ENCODE results near the gene OR2AG2.
"Not testable (repeated sequence)": the region's sequence is repeated elsewhere in the genome, so short reads cannot be mapped to it uniquely, and the experiment has no call there.

Gene OR2AG2, protein sequence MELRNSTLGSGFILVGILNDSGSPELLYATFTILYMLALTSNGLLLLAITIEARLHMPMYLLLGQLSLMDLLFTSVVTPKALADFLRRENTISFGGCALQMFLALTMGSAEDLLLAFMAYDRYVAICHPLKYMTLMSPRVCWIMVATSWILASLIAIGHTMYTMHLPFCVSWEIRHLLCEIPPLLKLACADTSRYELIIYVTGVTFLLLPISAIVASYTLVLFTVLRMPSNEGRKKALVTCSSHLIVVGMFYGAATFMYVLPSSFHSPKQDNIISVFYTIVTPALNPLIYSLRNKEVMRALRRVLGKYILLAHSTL

DNA sequence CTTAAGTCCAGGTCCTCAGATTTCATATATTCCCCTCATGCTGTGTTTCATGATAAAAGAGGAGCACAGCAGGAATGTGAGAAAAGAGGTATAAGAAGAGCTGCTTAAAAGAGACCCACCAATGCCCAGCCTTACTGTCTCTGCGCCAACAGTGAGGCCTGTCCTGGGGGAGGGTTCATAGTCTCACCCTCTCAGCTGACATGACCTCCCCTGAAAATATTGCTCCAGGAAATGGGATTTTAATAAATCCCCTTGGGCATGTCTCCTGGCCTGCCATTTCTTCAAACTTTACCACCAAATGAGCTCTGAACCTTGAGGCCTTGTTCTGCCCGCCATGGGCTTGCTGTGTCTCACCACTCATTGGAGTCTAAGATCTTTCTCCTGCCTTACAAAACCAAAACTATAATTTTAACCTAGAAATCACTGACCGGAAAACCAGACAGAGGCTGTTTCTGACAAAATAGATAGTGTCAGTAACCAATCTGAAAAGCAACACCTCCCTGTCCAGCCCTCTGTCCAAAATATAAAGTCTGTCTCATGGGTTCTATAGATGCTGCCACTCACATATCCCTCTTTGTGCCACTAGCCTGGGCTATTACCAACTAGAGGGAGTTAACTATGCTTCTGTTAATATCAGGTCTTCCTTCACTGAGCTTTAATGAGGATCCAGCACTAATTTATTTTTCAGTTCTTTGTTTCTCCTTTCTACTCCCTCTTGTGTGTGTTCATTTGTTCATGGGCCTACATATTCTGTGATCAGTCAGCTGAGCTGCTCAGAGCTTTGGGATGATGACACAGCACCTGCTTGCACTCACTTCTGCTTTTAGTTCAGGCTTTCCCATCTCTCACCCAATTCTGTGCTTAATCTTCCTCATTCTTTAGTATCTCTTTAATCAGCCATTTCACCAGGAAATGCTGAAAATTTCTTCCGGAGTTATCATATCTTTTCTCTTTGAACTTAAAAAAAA lies at the start of gene OR2AG2:
OR2AG2 (minus strand) TSS at position 51 of the 968 bp plus-strand sequence. CDS start 3,019 bp downstream, outside the sequence.
- DNase-seq (ENCODE audit: low spot score) = no peak

DNA sequence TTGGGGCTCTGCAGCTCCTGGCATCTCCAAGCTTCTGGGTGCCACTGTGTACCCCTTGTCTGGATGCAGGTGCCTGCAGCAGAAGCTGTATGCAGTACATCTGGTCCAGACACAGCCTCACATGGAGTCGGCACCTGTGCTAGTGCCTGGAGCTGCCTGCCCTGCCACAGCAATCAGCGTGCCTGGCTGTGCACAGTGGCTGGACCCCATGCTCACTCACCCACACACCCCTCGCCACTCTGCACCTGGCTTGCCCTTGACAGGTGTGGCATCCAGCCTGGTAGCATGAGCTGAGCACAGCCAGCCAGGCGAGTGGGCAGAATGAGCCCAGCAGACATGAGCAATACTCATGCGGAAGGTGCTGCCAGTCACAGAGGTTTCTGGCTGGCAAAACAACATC lies 47.2 kb upstream of the OR2AG2 start:
- no peak for DNase-seq (ENCODE audit: low spot score)

DNA sequence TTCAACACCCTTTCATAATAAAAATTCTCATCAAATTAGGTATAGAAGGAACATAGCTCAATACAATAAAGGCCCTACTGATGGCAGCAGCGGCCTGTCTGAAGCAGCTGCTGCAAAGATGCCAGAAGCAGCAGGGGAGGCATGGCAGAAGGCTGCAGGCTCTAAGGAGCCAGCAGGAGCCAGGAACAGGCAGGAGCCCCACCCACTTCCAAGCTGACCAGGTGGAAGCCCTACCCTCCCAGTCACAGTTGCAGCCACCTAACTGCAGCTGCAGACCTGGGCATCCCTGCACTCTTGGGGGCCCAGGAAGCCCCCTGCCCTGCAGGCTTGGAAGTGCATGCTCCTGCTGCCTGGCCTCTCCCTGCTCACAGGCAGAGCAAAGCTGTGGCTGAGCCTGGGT lies 45.9 kb upstream of the OR2AG2 start:
- DNase-seq (ENCODE audit: low spot score) = no peak

DNA sequence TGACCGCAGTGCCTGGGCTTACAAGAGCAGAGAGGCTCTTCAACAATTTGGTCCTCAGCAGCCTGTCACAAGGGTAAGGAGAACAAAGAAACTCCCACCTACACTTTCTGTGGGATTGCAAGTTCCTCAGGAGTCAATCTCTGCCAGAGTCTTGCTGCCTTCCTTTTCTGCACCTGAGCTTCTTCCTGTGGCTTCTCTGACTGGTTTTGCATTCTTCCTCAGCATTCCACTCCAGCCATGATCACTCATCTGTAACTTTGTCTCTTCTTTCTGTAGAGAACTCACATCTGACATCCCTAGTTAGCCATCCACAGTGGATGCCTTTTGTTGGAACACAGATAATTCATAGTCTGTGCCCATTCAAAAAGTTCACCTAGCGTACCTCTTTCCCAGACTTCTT lies 41.9 kb upstream of the OR2AG2 start:
- no peak for DNase-seq (ENCODE audit: low spot score)

DNA sequence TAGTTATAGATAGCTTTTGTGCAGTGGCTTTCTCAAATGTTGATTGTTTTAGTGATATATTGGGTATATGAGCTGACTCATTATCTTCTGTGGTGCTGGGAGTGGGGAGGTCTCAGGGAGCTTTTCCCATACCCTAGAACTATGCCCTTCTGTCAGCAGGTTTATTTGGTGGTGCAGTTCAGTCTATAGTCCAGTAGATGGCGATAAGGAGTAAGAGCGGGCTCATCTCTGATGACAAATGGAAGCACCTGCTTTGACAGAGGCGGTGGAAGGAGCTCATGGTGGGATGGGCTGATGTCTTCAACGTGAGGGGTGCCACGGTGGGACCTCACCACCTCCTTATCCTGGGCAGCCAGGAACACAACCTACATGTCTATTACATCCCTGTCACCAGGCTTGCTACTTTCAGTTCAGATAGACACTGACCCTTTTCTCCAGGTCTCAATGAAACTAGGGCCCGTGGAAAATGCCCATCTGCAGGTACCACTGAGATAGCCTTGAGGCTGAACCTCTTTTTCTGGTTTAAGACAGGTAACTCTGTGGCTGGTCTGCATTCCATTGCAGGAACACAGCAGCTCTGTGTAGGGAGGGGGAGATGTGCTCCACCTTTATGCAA lies 40.7 kb upstream of the OR2AG2 start:
- DNase-seq (ENCODE audit: low spot score) = peak; percentile 51

DNA sequence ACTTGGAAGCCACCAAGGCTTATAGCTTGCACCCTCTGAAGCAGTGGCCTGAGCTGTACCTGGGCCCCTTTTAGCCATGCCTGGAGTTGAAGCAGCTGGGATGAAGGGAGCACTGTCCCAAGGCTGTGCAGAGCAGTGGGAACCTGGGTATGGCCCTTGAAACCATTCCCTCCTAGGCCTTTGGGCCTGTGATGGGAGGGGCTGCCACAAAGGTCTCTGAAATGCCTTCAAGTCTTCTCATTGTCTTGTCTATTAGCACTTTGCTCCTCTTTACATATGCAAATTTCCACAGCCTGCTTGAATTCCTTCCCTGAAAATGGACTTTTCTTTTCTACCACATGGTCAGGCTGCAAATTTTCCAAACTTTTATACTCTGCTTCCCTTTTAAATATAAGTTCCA lies 29.3 kb upstream of the OR2AG2 start:
- DNase-seq (ENCODE audit: low spot score) = not testable (repeated sequence)

DNA sequence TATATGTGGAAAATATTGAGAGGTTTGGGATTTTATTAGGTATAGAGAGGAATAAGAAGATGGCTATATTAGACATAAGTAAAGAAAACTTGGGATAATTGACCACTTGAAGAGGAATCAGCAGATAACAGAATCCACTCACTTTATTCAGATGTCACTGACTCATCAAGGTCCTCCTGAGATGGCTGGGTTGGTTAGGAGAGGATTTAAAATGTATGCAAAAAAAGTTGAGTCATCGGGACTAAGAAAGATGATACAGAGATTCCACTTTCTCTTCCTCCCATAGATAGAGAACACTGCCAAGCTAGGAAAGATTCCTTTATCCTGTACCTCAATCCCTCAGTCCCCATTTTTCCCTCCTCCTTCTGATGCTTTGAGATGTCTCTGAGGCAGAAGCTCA lies 27.6 kb upstream of the OR2AG2 start, which contains the start of gene OR6A2:
OR6A2 (minus strand) TSS at position 288 of the 400 bp plus-strand sequence. CDS start 3,981 bp downstream, outside the sequence.
- DNase-seq (ENCODE audit: low spot score) = no peak

DNA sequence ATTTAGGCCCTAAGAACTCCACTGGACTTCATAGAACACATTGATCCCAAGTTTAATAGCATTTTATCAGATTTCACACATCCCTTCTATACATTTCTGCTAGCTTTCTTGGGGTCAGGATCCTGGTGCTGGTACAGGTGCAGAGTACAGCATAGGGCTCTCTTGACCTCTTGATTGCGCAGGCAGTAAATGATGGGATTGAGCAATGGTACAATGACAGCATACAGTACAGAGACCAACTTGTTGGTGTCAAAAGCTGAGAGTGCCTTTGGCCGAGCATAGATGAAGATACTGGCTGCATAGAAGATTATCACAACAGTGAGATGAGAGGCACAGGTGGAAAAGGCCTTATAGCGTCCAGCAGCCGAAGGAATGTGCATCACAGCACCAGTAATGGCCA lies 22.9 kb upstream of the OR2AG2 start:
- DNase-seq (ENCODE audit: low spot score) = no peak

DNA sequence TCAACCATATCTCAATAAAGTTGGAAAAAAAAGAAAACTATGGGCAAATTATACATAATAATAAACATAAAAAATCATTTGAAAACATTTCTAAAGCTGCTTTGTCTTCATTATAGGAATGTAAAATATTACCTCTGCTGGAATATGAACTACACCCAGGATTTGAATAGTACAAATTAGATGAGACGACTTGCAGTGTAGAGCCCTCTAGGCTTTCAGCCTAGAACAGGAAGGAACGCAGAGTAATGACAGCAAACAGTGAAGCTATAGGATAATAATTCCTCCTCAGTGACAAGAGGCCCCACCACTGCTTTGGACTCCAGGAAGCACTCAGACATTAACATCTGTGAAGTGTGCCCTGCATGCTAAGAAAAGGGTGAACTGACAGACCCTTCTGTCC lies 18.8 kb upstream of the OR2AG2 start:
- DNase-seq (ENCODE audit: low spot score) = no peak

DNA sequence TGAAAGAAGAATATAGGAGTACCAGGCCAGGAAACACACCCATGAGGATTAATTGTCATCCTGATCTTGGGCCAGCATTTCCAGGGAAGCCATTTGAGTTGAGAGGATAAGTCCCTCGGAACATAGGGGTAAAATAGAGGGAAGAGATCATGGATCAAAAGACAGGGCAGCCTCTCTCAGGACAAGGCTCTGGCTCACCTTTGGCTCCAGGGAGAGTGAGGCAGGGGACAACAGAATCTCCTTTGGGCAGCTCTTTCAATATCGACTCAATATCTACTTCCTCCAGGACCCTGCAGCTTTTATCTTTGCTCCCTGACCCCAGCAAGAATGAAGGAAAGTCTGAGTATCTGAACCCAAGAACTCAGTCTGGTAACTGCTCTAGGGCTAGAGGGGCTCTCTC lies 10.9 kb upstream of the OR2AG2 start, which contains the start of gene OR2AG1:
OR2AG1 (plus strand) TSS at position 301 of the 400 bp plus-strand sequence. CDS start 2,018 bp downstream, outside the sequence.
- DNase-seq (ENCODE audit: low spot score) = no peak

DNA sequence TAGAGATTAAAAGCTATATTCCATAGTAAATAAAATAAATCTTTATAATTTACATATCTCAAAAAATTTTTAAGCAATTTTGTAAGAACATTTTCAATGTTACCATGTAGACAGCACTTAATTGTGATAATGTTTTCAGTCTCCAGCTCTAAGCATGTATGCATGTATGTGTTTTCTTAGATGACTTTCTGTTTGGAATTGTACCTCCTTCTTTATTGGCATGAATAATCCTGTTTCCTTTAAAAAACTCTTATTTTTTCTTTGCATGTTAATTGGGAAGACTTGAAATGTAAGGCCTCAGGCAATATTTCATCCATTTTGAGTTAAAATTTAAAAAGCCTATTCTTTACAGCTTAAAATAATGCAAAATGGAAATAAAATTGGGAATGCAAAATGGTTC lies 9.1 kb upstream of the OR2AG2 start:
- DNase-seq (ENCODE audit: low spot score) = no peak

DNA sequence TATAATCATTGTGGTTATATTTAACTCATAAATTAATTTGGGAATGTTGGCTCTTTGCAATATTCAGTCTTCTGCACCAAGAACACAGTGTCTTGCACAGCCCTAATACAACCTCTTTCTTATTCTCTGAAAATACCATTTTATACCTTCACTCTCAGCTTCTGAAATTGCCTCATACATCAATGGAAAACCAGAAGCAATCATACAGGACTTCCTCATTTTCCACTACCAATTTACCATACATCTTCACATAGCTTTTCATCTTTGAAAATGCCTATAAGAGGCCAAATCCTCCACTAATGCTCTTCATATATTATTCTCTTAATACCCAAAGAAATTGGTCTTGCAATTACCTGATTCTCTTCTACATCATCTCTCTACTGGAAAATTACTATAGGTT lies 6.7 kb upstream of the OR2AG2 start:
- DNase-seq (ENCODE audit: low spot score) = no peak

DNA sequence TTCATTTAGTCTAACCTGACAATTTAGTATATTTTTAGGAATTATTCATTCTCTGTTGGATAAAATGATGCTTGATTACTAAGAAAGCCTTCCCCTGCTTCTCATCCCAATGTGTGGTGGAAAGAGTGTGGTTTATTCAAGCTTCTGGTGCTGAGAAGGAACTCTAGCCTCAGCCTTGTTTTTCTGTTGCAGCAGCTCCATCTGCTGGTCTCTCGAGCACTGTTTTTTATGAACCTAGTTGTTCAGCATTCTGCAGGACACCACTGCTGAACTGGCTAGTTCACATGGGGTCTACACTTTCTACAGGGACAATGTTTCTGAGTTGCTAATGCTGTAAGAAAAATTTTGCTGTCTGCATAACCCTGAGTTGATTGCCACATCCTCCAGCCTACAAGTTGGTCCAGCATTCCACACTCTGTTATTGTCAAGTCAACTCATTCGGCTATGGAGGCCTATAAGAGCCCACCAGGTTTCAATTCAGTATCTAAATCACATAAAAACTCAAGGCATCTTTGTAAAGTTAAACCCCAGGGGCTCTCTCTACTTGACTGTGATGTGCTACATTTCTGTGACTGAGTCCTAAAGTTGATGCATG lies 14.3 kb downstream of the OR2AG2 start:
- DNase-seq (ENCODE audit: low spot score) = peak; percentile 64

DNA sequence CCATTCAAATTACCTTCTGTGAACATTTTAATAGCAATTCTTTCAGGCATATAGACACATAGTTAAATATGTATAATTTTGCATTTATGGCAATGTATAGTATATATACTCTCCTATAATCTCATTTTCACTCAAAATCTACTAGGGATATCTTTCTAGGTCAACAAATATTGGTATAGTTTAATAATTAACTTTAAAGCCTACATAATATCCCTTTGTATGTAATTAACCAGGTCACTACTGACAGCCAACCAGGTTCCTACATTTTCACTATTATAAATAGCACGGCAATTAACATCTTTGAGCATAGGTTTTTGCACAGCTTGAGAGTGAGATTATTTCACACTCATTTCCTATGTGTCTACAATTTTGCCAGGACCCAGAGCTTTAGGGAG lies 15.8 kb downstream of the OR2AG2 start:
- no peak for DNase-seq (ENCODE audit: low spot score)

DNA sequence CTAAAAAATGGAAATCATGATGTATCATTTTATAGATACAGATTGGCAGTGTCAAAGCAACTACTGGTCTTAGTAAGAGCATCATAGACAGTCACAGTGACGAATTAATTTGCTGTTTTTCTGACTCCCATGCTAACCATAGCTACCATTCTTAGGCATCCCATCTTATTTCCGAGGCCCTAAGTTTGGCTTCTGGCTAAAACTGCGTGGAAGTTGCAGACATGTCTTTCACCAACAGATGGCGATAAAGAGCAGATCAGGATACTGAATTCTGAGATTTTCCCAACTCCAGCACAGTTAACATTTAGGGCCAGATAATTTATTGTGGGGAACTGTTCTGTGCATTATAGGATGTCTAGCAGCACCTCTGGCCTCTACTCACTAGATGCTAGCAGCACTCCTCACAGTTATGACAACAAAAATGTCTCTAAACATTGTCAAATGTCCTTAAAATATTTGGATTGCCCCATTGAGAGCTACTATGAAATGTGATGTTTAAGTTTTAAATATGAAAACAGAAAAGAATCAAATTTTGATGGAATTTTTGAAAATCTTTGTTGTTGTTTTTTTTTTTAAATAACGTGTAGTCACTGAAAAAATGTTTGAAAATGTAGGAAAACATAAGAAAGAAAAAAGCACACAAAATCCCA lies 16.3 kb downstream of the OR2AG2 start:
- DNase-seq (ENCODE audit: low spot score) = peak; percentile 64

DNA sequence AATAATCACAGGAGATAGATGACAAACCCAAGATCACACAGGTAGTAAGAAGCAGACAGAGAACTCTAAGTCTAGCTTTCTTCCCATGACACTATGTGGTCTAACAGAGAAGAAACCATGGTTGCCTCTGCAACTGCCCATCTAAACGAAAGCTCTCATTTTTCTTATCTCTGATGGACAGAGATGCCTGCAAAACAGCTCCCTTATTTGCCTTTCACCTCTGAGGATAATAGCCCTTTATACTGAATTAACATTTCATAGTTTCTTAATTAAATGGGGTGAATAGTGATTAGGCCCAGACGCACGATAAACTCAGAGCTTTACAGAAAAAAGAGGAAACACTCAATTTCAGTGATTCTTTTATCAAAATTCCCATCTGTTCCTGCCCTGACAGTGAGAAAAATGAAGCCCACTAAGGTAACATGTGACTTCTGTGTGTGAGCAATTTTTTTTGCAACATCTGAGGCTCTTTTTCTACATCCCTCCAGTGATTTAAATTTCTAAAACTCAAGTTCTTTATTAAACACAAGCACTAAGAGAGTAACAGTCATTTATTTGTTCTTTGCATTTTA lies 24.6 kb downstream of the OR2AG2 start:
- DNase-seq (ENCODE audit: low spot score) = no peak

DNA sequence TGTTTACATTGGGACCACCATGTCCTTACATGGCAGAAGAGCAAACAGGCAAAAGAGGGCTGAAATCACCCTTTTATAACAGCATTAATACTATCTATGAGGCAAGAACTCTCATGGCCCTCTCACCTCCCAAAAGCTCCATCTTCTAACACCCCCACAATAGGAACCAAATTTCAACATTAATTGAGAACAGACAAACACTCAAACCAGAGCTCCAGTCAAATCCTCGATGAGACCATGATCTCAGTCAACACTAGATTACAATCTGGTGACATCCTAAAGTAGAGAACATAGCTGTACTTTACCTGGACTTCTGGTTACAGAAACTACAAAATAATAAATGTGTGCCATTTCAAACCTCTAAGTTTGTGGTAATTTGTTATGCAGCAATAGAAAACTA lies 25.1 kb downstream of the OR2AG2 start:
- DNase-seq (ENCODE audit: low spot score) = no peak

DNA sequence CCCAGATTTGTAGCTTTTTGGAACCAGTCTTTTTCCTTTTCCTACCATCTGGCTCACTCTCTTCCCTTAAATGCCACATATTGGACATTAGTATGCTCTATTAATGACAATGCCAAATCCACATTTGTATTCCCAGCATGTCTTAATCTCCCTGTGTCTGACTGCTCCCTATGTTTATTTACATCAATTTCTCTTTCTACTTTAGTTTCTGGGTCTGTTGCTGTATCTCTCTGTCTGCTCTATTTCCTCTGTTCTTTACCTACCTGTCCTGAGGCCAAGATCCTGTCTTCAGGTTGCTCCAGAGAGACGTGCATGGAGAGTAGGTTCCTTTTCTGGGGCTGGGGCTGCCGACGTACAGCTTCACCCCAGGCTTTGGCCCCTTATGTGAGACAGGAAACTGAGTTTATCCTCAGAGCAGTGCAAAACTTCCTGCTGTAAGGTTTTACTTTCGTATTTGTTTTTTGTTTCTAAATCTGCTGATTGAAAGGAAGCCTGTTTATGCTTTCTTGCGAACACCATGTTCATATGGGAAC lies 25.6 kb downstream of the OR2AG2 start:
- DNase-seq (ENCODE audit: low spot score) = no peak

DNA sequence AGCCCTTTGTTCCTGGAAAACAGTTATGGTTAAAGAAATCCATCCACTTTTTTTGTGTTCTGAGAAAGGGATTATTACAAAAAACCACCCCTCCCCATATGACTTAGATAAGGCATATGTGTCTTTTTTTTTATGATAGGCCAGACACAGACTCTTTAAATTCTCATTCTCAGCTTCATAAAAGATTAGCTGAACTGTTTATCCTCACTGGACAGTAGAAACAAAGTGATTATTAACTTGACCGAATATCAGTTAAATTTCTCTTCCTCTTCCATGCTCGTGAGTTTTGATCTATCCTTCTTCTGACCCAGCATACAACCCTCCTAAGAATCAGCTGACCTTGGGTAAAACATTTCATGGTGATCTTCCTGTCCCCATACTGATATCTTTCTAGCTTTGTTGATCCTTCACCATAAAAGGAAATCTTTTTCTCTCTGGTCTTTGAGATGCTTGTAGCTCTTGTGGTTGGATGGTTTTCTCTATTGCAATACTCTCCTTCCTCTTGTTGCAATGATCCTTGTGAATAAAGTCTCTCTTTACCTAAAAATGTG lies 26.2 kb downstream of the OR2AG2 start:
- no peak for DNase-seq (ENCODE audit: low spot score)

DNA sequence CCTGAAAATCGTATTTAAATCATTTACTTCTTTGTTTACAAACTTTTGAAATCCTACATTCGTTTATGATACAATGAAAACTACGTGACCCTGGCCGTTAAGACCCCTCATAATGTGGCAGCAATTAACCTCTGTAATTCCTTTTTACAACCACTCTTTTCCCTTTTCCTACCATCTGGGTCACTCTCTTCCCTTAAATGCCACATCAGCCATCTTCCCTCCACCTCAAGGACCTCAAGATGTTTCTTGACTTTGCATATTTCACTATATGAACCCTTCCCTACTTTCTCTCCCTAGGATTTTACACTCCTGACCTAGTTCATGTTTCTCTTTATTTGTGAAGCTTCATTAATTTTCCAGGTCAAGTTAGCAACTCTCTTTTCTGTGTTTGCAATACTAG lies 26.8 kb downstream of the OR2AG2 start:
- DNase-seq (ENCODE audit: low spot score) = no peak

DNA sequence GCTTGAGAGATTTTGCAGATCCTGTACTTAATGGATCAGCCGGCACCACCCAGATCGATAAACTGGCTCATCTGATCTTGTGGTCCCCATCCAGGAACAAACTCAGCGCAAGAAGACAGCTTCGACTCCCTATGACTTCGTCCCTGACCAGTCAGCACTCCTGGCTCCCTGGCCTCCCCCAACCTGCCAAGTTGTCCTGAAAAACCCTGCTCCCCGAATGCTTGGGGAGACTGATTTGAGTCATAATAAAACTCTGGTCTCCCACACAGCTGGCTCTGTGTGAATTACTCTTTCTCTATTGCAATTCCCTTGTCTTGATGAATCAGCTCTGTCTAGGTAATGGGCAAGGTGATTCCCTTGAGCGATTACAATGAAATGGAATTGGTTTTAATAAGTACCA lies 29.5 kb downstream of the OR2AG2 start:
- no peak for DNase-seq (ENCODE audit: low spot score)

All from AG08395 (cell line).